Activated CD8-positive, alpha-beta memory T cell treated with anti-CD3 and anti-CD28 coated beads, Interleukin-2, amount 50 U/mL, for 1 hour (primary cell): ENCODE data around the gene ASB1.
"Not testable (repeated sequence)": the region's sequence is repeated elsewhere in the genome, so short reads cannot be mapped to it uniquely, and the experiment has no call there.

ENCODE experiments used
- DNase-seq: peaks from one replicate; pipeline ENCODE4 v3.0.0-alpha.2; 2020; ENCODE audit errors: extremely low read depth

ASB1 gene

DNA sequence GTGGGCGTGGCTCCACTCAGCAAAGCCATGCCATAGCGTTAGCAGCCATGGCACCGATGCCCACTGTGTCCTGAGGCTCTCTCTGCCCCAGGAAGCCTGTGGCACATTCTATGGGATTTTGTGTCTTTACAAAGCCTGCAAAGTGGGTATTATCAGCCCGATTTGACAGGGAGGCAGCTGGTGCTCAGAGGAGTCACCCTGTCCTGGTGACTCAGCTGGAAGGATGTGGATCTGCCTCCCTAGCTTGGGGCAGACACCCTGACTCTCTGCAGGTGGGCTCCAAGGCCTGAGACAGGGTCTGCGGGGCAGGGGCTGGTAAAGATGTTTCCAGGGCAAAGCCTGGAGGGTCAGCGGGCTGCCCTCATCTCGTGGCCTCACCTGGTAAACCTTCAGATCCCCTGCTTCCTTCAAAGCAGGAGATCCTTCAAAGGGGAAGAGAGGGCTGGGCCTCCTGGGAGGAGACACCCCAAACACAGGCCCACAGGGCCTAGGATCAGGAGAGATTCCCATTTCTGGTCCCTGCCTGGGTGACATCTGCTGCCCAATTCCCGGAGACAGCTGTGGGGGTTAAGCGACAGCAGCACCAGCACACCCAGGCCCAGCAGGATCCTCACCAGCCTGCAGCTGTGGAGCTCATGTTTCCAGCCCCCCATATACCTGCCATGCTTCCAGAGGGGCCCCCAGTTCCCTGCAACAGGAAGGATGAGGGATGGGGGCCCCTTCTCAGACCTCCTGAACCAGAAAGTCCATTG lies 3.0 kb upstream of the ASB1 start:
- DNase-seq = no peak

DNA sequence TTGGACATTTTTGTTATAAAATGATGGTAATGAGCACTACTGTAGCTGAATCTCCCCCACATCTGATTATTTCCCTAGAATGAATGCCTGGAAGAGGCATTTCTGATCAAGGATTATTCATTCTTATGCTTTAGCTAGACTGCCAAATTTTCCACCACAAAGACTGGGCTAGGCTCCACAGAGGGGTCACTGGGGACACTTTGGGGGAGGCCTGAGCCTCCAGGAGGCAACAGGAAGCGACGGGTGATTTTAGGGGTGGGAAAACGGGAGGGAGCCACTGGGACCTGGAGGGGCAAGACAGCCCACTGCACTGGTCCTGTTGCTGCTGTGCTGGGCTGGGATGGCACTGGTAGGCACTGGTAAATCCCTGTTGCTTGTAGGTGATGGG lies 2.4 kb upstream of the ASB1 start:
- DNase-seq = no peak

DNA sequence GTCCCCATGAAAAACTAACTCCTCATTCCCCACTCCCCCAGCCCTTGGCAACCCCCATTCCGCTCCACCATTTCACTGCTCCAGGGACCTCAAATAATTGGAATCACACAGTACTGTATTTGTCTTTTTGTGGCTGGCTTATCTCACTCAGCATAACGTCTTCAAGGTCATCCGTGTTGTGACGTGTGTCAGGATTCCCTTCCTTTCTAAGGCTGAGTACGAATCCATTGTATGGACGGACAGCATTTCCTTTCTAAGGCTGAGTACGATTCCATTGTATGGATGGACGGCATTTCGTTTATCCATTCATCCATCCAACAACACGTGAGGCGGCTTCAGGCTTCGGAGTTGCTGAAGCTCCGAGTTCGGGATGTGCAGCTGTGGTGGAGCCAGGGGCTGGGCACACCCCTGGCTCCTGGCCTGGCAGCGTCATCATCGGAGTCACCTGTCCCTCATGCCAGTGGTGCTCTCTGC lies 1.2 kb upstream of the ASB1 start:
- DNase-seq = no peak

DNA sequence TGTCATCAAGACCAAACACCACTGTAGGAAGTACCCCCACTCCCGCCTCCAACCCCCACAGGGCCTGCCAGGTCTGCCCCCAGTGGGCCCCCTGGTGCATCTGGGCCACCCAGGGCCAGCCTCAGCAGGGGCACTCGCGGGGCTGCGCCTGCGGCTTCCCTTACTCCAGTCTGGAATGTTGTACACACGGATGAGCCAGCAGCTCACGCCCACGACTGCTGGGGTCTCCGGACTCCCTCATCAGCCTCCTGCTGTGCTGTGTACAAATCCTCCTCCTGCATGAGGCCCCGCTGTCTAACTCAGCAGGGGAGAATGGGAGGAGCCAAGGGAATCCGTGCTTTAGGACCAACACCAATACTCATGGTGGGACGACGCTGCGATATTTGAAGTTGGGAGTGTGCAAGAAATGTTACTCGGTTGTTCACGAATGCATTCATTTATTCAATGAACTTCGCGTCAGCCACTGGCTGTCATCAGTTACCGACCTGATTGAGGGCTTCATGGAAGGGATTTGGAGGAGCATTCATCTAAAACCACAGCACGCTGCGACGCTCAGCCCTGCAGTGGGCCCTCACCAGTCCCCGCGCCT lies 654 bp upstream of the ASB1 start:
- DNase-seq = no peak

DNA sequence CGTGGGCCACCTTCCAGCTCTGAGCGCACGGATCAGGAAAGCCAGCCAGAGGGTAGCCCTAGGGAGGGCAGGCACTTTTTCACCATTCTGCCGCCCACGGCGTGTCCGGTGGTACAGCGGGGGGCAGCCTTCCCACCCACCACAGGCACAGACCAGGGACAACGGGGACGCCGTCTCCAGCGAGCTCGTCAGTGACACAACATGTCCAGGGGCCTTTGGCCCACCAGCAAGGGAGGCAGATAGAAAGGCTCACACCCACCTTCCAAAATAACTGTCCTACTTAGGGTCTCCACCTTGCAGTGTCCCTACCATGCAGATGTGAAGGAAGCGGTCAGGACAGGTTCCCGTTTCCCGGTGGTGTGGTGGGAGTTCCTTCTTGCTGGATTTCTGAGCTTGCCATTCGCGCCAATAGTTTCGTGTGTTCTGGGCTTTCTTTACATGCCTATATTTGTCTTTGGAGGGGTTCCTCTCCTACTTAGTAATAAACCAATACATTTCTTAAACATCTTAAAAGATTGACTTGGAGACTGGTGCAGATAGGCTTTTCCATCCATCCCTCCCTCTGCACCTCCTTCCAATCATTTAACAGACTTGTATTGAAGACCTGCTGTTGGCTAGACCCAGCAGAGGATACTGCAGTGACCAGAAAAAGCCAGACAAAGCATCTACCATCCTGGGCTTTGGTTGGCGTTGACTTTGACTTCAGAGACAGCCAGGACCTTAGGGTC lies 872 bp downstream of the ASB1 start:
- no peak for DNase-seq

DNA sequence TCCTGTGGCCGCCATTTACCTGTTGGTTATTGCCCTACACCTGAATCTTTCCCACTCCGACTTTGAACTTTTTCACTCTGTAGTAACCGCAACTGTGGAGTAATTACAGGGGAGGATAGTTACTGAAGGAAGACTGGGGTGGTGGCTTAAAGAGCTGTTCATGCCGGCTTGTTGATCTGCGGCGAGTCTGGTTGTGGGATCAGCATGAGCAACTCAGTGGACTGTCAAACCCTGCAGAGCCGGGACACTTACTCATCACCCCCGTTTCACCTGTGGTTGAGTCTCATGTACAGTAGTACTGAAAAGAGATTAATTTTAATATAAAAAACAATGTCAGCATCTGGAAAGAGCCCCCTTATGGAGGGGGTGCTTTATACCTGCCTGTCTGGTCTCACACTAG lies 2.1 kb downstream of the ASB1 start:
- DNase-seq = no peak

DNA sequence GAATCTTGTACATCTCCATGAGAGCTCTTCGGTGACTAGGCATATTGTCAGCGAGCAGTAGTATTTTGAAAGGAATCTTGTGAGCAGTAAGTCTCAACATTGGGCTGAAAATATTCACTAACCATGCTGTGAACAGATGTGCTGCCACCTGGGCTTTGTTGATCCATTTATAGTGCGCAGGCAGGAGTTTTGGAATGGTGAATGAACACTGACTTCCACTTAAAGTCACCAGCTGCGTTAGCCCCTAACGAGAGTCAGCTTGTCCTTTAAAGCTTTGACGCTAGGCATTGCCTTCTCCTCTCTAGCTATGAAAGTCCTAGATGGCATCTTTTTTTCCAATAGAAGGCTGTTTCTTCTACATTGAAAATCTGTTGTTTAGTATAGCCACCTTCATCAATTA lies 4.1 kb downstream of the ASB1 start:
- no peak for DNase-seq

DNA sequence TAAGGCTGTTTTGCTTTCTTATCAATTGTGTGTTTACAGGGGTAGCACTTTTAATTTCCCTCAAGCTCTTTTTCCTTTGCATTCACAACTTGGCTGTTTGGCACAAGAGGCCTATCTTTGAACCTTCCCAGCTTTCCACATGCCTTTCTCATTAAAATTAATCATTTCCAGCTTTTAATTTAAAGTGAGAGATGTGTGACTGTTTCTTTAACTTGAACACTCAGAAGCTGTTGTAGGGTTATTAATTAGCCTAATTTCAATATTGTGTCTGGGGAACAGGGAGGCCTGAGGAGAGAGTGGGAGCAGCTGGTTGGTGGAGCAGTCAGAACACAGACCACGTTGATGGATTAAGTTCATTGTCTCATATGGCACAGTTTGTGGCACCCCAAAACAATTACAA lies 4.7 kb downstream of the ASB1 start:
- DNase-seq = no peak

DNA sequence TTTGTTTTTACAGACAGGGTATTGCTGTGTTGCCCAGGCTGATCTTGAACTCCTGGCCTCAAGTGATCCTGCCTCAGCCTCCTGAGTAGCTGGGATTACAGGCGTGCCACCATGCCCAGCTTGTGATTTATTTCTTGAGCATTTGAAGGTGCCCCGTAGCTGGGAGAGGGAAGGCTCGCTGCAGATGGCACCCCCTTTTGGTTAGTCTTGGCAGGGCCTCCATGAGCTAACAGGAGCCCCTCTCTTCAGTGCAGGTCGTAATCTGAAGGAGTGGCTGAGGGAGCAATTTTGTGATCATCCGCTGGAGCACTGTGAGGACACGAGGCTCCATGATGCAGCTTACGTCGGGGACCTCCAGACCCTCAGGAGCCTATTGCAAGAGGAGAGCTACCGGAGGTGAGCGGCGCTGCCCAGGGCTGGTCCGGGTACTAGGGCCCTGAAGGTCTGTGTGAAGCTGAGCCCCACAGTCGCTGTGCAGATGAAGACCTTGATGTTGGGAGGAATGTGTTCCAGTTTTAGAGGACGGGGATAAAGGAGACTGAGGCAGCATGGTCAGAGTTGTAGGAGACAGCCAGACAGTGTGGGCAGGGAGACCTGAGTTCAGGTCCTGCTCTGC lies 6.7 kb downstream of the ASB1 start:
- no peak for DNase-seq

DNA sequence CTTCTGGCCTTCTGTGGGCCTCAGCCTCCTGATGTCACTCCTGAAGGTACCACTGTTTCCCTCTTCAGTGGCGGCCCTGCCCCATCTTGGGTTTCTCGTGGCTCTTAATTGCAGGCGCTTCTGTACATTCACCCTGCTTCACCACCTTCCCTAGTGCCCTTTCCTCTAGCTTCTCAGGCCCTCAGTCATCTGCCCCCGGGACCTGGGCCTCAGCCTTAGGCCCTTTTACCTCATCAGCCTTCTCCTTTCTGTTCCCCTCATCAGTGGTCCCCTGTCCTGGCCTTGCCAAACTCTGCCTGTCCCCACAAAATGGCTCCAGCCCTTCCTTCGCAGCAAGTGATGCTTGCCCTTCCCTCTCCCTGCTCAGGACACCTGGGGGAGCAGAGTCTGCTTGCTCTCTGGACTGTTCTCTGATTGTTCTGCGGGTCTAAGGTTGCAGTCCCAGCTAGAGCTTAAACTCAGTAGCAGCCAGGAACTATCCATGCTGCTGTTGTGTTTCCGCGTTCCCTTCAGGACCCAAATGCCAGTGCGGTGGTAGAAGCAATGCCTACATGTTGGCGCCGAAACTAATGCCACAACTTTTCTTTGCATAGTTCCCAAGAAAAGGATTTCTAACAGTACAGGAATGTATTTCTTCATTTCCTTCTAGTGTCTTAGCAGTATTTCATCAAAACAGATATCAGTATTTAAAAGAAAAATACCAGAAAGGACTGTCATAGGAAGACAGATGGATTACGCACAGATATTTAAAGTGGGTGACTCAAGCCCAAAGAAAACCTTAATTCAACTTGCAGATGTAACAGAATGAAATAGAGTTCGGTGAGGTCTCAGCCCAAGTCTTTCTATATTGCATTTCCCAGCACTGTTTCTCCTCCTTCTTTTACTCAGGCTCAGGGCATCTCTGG lies 7.5 kb downstream of the ASB1 start:
- DNase-seq = no peak

DNA sequence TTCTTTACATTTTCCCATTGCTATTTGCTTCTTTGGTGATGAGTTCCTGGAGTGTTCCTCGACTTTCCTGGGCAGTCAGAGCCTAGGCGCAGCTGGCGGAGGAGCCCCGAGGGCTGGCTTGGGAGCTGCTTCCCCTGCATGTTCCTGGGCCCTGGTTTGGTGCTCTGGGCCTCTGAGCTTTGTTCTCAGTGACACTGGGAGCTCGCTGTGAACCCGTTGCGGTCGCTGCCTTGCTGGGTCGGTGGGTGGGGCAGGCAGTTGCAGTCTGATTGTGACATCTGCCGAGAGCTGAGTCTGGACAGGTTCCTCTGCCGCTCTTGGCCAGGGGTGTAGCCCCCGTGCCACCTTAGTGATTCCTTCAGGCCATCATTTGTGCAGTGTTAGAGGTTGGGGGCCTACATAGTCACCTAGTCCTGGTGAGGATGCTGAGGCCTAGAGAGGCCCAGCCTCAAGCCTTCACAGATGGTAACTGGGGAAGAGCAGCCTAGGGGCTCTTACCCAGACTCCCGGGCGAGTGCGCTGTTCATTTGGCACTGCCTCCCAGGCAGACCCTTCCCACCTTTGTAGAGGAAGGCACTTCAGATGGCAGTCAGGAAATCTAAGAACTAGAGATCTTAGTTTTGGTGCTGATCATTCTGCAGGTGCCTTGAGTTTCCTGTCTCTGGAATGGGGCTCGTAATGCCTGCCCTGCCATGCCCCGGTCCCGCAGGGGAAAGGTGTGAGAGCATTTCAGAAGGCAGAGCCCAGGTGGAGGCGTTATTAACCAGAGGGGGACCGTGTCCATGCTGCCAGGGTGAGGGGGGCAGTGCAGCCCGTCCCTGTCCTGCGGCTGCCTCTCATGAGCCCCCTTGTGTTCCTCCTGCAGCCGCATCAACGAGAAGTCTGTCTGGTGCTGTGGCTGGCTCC lies 8.4 kb downstream of the ASB1 start:
- no peak for DNase-seq

DNA sequence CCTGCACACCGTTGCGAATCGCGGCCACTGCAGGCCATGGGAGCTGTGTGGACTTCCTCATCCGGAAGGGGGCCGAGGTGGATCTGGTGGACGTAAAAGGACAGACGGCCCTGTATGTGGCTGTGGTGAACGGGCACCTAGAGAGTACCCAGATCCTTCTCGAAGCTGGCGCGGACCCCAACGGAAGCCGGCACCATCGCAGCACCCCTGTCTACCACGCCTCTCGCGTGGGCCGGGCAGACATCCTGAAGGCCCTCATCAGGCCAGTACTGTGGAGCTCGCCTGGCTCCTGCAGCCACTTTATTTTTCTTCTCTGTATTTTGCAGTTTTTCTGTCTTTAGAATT lies 9.0 kb downstream of the ASB1 start:
- no peak for DNase-seq

DNA sequence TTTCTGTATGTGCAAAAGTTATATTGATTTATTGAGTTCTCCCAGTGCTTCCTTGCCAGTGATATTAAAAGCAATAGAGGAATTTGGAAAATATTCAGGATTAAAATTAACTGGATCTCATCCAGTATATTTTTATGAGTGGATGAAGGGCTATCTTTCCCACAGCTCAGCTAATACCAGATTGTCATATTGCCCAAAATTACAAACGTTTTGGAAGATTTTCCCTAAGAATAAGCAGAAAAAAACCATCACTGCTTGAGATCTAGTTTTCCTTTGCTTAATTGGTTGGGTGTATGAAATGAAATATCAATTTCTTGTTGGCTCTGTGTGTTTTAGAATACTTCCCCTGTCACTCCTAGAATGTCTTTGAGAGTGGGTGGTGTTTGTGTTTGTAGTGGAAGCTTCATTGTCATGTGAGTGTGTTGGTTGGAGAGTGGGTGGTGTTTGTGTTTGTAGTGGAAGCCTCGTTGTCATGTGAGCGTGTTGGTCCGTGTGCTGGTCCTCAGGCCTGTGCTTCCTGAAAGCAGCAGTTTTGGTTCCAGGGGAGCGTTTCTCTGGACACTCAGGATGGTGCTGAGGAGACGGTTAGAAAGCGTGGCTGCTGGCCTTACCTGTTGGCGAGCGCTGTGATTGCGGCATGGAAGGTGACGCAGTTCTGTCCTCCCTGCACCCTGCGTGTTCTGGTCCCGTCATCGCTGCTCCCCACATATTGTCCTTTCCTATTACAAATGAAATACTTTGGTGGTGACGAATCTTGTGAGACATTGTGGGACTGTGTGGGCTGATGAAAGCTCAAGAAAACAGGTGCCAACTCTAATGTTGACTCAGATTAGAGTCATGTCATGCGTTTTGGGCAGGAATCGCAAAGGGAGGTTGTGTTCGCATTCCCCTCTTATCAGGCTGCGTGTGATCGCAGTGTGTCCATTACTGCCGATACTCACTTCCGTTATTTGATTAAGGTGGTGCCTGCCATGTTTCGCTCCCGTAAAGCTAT lies 12.4 kb downstream of the ASB1 start:
- DNase-seq = no peak

DNA sequence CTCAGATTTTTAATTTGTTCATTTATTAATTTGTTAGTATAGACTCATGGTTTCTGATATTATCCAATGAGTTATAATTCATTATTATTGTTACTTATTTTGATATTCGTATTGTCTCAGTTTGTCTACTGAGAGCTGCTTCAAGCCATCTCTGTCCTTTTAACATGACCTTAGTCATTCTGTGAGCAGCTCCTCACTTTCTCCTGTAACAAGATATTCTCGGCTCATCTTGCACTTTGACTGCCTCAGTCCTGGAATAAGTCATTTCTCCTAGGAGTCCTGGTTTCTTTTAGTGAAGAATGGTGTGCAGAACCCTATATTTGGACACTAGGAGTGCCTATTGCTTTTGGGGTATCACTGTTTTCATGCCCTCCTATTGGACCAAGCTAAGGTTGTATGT lies 13.2 kb downstream of the ASB1 start:
- no peak for DNase-seq

DNA sequence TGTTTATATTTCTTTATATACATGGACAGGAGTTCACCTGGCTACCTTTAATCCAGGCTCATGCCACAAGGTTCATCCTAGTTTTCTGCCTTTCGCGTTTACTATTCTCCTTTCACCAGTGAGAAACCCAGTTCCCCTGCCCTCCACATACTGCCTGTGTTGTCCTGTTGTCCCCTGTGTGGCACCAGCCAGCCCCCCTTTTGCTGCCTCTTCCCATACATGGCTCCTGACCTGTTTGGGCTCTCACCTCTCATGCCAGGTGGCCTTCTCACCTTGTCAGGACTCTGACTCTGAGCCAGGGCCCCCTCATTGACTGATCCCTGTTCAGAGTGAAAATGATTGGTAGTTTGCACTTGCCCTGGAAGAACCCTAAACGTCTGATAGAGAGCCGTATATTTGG lies 13.6 kb downstream of the ASB1 start:
- DNase-seq = no peak

DNA sequence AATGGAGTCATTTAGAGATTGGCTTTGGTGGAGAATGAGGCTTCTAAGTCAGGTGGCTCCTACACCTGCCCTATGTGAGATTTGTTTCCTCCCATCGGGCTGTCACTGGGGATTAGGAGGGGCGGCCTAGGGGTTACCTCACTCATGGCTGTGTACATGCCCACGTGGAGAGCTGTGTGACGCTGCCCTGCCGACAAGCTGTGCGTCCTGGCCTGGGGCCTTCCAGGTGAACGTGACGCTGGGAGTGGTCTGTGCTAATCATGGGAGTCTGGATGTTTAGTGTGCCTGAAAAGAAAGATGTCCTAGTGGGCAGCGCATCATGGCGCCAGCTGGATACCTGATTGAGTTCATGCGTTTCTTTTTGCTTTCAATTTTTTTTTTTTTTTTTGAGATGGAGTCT lies 14.0 kb downstream of the ASB1 start:
- no peak for DNase-seq

DNA sequence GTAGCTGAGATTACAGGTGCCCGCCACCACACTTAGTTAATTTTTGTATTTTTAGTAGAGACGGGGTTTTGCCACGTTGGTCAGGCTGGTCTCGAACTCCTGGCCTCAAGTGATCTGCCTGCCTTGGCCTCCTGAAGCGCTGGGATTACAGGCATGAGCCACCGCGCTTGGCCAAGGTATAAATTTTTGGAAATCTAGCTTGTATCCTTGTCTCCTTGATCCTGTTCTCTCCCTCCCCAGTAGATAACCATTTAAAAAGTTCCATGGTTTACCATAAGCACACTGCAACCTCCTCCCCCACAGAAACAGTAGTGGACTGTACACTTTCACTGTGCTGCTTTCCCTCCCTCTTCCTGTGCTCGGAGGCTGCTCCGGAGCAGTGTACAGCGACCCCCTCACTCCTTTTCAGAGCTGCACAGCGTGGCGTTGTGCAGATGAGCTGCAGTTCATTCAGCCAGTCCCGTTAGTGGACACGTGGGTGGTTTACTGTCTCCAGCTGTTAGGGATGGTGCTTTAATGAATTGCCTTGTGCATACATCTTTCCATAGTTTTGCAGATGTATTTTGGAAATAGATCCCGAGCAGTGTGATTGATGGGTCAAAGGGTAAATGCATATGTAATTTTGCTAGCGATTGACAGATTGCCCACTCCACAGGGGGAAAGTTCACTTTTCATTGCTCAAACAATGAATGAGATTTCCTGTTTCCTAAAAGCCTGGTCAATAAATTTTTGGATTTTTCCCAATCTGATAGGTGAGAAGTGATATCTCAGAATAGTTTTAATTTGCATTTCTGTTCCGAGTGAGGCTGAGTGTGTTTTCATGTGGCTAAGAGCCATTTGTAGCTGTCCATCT lies 14.8 kb downstream of the ASB1 start:
- no peak for DNase-seq

DNA sequence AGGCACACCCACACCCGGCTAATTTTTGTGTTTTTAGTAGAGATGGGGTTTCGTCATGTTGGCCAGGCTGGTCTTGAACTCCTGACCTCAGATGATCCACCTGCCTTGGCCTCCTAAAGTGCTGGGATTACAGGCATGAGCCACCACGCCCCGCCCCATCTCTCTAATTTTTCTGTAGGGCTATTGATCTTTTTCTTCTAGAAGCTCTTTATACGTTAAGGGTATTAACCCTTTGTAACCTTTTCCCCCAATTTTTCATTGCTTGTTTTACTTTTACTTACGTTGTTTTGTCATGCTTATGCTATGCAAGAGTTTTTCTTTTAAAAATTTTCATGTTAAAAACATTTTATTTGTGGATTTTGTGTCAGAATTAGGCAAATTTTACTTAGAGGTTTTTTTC lies 15.5 kb downstream of the ASB1 start:
- not testable (repeated sequence) for DNase-seq

DNA sequence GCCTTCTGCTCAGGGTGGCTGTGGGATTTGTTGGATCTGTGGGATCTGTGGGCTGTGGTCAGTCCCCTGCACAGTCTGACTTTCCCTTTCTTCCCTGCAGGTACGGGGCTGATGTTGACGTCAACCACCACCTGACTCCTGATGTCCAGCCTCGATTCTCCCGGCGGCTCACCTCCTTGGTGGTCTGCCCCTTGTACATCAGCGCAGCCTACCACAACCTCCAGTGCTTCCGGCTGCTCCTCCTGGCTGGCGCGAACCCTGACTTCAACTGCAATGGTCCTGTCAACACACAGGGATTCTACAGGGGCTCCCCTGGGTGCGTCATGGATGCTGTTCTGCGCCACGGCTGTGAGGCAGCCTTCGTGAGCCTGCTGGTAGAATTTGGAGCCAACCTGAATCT lies 17.5 kb downstream of the ASB1 start:
- DNase-seq = no peak
